ENCODE measurements around the gene C8G. TPM values are rescaled to one million over a fixed set of nuclear protein-coding genes. Genes with fewer than 3 reads are reported as not detected.

The C8G gene
- total and polyA plus RNA-seq, 4 donors: 0.90 to 3.1 (median 1.4) TPM

GRCh38 chr9:136947028-136947891 is 2.2 kb downstream of the C8G start:
- DNase-seq (peak in 1 of 2 donors; percentile 49), ATAC-seq (ENCODE audit: low FRiP score) (no peak)
- H3K4me3 ChIP-seq (ENCODE audit: low read length in 2 of 2): no peak overlapping the region
- no peaks in the 10 kb centered on the region for H3K4me1 ChIP-seq (ENCODE audit: control insufficient read depth in 1 of 2, insufficient read depth in 2 of 2, low read length in 2 of 2)
- H3K27me3 ChIP-seq (ENCODE audit: control insufficient read depth in 1 of 2, insufficient read depth in 2 of 2, low read length in 1 of 2): no peaks in the 10 kb centered on the region
- no peaks in the 10 kb centered on the region for H3K9me3 ChIP-seq (ENCODE audit: control insufficient read depth, low read length)
- 17 to 24% methylated on average over 26 of the region's 26 CpGs for WGBS, 2 donors
- H3K27ac ChIP-seq (ENCODE audit: low read depth in 1 of 2, low read length in 2 of 2): no peak overlapping the region
- intact Hi-C loops (cut with DNase I): loop anchor here (5.0 to 10.0 kb wide), 4 partner anchors 45 to 162 kb away; partner anchors contain the start of genes TRAF2 (in 2 of the 2), FUT7 (in 1 of the 2) and PAXX (in 1 of the 2)
- H3K36me3 ChIP-seq (ENCODE audit: control insufficient read depth in 1 of 2, insufficient read depth in 2 of 2, low read length in 1 of 2): no peaks in the 10 kb centered on the region

- H3K4me1 ChIP-seq (ENCODE audit: control insufficient read depth in 1 of 2, insufficient read depth in 2 of 2, low read length in 2 of 2): no peaks in the 10 kb centered on the region
- H3K4me3 ChIP-seq (ENCODE audit: low read length in 2 of 2): no peak overlapping the region
- H3K36me3 ChIP-seq (ENCODE audit: control insufficient read depth in 1 of 2, insufficient read depth in 2 of 2, low read length in 1 of 2): no peaks in the 10 kb centered on the region
- DNase-seq (peak in 1 of 2 donors; percentile 72), ATAC-seq (ENCODE audit: low FRiP score) (no peak)
- H3K9me3 ChIP-seq (ENCODE audit: control insufficient read depth, low read length): no peaks in the 10 kb centered on the region
- 35 to 42% methylated on average over 15 of the region's 15 CpGs for WGBS, 2 donors
- intact Hi-C loops (cut with DNase I): loop anchor here (5.0 to 10.0 kb wide), 4 partner anchors 44 to 163 kb away; partner anchors contain the start of genes TRAF2 (in 2 of the 2), FUT7 (in 1 of the 2) and PAXX (in 1 of the 2)
- H3K27ac ChIP-seq (ENCODE audit: low read depth in 1 of 2, low read length in 2 of 2): no peak overlapping the region
- H3K27me3 ChIP-seq (ENCODE audit: control insufficient read depth in 1 of 2, insufficient read depth in 2 of 2, low read length in 1 of 2): no peaks in the 10 kb centered on the region
Measured at GRCh38 chr9:136947955-136948510, 3.0 kb downstream of the C8G start.

DNA sequence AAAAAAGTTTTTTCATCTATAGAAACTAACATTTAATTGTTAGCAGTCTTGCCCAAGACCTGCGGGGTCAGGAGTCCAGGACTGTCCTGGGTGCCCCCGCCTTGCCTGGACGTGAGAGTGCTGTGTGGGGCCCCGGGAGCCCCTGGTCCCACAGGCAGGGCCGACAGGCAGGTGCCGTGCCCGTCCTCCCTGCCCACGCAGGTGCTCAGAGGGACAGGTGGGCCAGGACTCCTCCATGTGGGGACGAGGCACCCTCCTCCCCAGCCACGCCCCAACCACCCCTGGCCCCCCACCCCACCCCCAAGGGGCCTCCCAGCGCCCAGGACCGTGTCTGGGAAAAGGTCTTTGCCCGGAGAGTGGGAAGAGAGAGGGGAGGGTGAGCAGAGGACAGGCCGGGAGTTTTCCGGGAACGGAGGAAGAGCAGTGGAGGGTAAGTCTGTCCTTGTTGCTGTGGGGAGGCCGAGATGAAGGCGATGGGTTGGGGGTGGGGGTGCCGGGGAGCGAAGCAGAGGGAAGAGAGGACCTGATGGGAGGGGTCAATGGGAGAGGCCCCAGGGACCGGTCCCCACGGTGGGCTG is 4.3 kb downstream of the C8G start:
- Histone ChIP-seq H3K27me3 (ENCODE audit: control insufficient read depth in 1 of 2, insufficient read depth in 2 of 2, low read length in 1 of 2) (no peaks in the 10 kb centered on the region), H3K27ac (ENCODE audit: low read depth in 1 of 2, low read length in 2 of 2) (no peak overlapping the region), H3K36me3 (ENCODE audit: control insufficient read depth in 1 of 2, insufficient read depth in 2 of 2, low read length in 1 of 2) (no peaks in the 10 kb centered on the region), H3K4me1 (ENCODE audit: control insufficient read depth in 1 of 2, insufficient read depth in 2 of 2, low read length in 2 of 2) (no peaks in the 10 kb centered on the region), H3K4me3 (ENCODE audit: low read length in 2 of 2) (peak overlapping the region; percentile 21 to 41), H3K9me3 (ENCODE audit: control insufficient read depth, low read length) (no peaks in the 10 kb centered on the region)
- intact Hi-C loops (cut with DNase I): loop anchor here (5.0 to 10.0 kb wide), 4 partner anchors 43 to 165 kb away; partner anchors contain the start of genes TRAF2 (in 2 of the 2), FUT7 (in 1 of the 2) and PAXX (in 1 of the 2)
- DNase-seq: no peak
- 18 to 24% methylated on average over 19 to 22 of the region's 22 CpGs for whole genome bisulfite sequencing, 2 donors
- ATAC-seq (ENCODE audit: low FRiP score): no peak

- WGBS, 2 donors: 1% methylated on average over 54 to 63 of the region's 63 CpGs
- Histone ChIP-seq H3K36me3 (ENCODE audit: control insufficient read depth in 1 of 2, insufficient read depth in 2 of 2, low read length in 1 of 2) (no peaks in the 10 kb centered on the region), H3K27me3 (ENCODE audit: control insufficient read depth in 1 of 2, insufficient read depth in 2 of 2, low read length in 1 of 2) (no peaks in the 10 kb centered on the region), H3K4me1 (ENCODE audit: control insufficient read depth in 1 of 2, insufficient read depth in 2 of 2, low read length in 2 of 2) (no peaks in the 10 kb centered on the region), H3K27ac (ENCODE audit: low read depth in 1 of 2, low read length in 2 of 2) (peak overlapping the region in 1 of 2 donors; percentile 41), H3K4me3 (ENCODE audit: low read length in 2 of 2) (peak overlapping the region; percentile 21 to 41), H3K9me3 (ENCODE audit: control insufficient read depth, low read length) (no peaks in the 10 kb centered on the region)
- intact Hi-C loops (cut with DNase I): loop anchor here (5.0 to 10.0 kb wide), 4 partner anchors 42 to 165 kb away; partner anchors contain the start of genes FUT7 (in 2 of the 2), TRAF2 (in 2 of the 2) and PAXX (in 1 of the 2)
- DNase-seq (peak; percentile 96 to 98), ATAC-seq (ENCODE audit: low FRiP score) (peak; percentile 90)
Measured at GRCh38 chr9:136949817-136950655, 5.0 kb downstream of the C8G start.

DNA sequence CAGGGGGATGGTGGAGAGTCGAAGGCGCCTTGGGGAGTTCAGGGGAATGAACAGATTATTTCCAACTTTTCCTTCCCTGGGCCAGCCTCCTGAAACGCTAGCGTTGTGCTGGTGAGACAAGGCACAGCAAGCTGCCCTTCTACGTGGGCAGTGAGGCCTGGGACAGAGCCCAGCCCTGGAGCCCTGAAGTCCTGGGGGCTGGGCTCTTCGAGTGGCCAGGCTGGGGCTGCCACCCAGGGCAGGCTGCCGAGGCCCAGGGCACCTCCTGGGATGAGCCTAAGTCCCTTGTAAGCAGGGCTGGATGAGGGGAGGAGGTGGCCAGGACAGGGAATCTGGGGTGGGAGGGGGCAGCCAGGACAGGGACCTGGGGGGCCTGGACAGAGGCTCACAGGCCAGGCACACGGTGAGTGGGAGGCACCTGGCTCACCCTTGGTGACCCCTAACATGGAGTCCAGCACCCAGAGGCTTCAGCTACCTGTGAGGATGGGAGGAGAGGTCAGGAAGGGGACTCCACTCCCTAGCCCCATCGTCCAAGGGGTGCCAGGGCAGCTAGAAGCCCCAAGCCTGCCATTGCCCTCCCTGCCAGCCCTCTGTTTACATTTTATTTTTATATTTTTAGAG is 5.7 kb downstream of the C8G start:
- ATAC-seq (ENCODE audit: low FRiP score): peak; percentile 0

GRCh38 chr9:136951541-136952320 is 6.7 kb downstream of the C8G start, which contains the start of gene LCN12:
LCN12 (plus strand) TSS chr9:136952273; CDS start chr9:136952328, 55 bp downstream.
- 91% methylated on average over 14 of the region's 14 CpGs for WGBS, 2 donors
- DNase-seq: no peak
- no peak for ATAC-seq (ENCODE audit: low FRiP score)
- no peaks in the 10 kb centered on the region for H3K36me3 ChIP-seq (ENCODE audit: control insufficient read depth in 1 of 2, insufficient read depth in 2 of 2, low read length in 1 of 2)
- H3K27me3 ChIP-seq (ENCODE audit: control insufficient read depth in 1 of 2, insufficient read depth in 2 of 2, low read length in 1 of 2): no peaks in the 10 kb centered on the region
- intact Hi-C loops (cut with DNase I): loop anchor here in 1 of 2 donors (5.0 kb wide), 1 partner anchor 81 kb away; the partner anchor contains the start of gene FUT7
- no peak within 1 kb of the TSS for H3K4me3 ChIP-seq (ENCODE audit: low read length in 2 of 2)
- H3K9me3 ChIP-seq (ENCODE audit: control insufficient read depth, low read length): no peaks in the 10 kb centered on the region
- no peaks in the 10 kb centered on the region for H3K4me1 ChIP-seq (ENCODE audit: control insufficient read depth in 1 of 2, insufficient read depth in 2 of 2, low read length in 2 of 2)
- no peak within 1 kb of the TSS for H3K27ac ChIP-seq (ENCODE audit: low read depth in 1 of 2, low read length in 2 of 2)

More for the DNA sequence above, 5.7 kb downstream of the C8G start:
- intact Hi-C loops (cut with DNase I): loop anchor here in 1 of 2 donors (5.0 kb wide), 1 partner anchor 82 kb away; the partner anchor contains the start of gene FUT7
- H3K4me3 ChIP-seq (ENCODE audit: low read length in 2 of 2): no peak overlapping the region
- DNase-seq: no peak
- H3K9me3 ChIP-seq (ENCODE audit: control insufficient read depth, low read length): no peaks in the 10 kb centered on the region
- 8 to 14% methylated on average over 8 to 9 of the region's 9 CpGs for WGBS, 2 donors
- H3K27me3 ChIP-seq (ENCODE audit: control insufficient read depth in 1 of 2, insufficient read depth in 2 of 2, low read length in 1 of 2): no peaks in the 10 kb centered on the region
- H3K27ac ChIP-seq (ENCODE audit: low read depth in 1 of 2, low read length in 2 of 2): peak overlapping the region in 1 of 2 donors; percentile 41
- H3K4me1 ChIP-seq (ENCODE audit: control insufficient read depth in 1 of 2, insufficient read depth in 2 of 2, low read length in 2 of 2): no peaks in the 10 kb centered on the region
- H3K36me3 ChIP-seq (ENCODE audit: control insufficient read depth in 1 of 2, insufficient read depth in 2 of 2, low read length in 1 of 2): no peaks in the 10 kb centered on the region

- intact Hi-C loops (cut with DNase I): loop anchor here in 1 of 2 donors (5.0 kb wide), 1 partner anchor 80 kb away; the partner anchor contains the start of gene FUT7
- ATAC-seq (ENCODE audit: low FRiP score) (no peak), DNase-seq (no peak)
- Histone ChIP-seq H3K27me3 (ENCODE audit: control insufficient read depth in 1 of 2, insufficient read depth in 2 of 2, low read length in 1 of 2) (no peaks in the 10 kb centered on the region), H3K27ac (ENCODE audit: low read depth in 1 of 2, low read length in 2 of 2) (no peak overlapping the region), H3K4me1 (ENCODE audit: control insufficient read depth in 1 of 2, insufficient read depth in 2 of 2, low read length in 2 of 2) (no peaks in the 10 kb centered on the region), H3K36me3 (ENCODE audit: control insufficient read depth in 1 of 2, insufficient read depth in 2 of 2, low read length in 1 of 2) (no peaks in the 10 kb centered on the region), H3K9me3 (ENCODE audit: control insufficient read depth, low read length) (no peaks in the 10 kb centered on the region), H3K4me3 (ENCODE audit: low read length in 2 of 2) (no peak overlapping the region)
- 71 to 73% methylated on average over 15 of the region's 15 CpGs for WGBS, 2 donors
Measured at GRCh38 chr9:136952321-136952850, 7.3 kb downstream of the C8G start.
